K562 (cell line): ENCODE data around the gene DHX57.
"Not testable (repeated sequence)": the region's sequence is repeated elsewhere in the genome, so short reads cannot be mapped to it uniquely, and the experiment has no call there.

Experiments
- EZH2 ChIP-seq: IDR thresholded peaks from 2 replicates; pipeline ENCODE4 v1.6.1; 2012; ENCODE audit warnings: low read depth, mild to moderate bottlenecking, inconsistent platforms, low read length, borderline replicate concordance
- SP1 ChIP-seq: sonication (generic); formaldehyde crosslinking; IDR thresholded peaks from 2 replicates; pipeline ENCODE4 v1.8.1; 2022; ENCODE audit warnings: mild to moderate bottlenecking, missing genetic modification reagents
- TAF1 ChIP-seq: IDR thresholded peaks from 2 replicates; pipeline ENCODE4 v1.6.1; 2011; ENCODE audit warnings: mild to moderate bottlenecking, low read length, moderate library complexity; ENCODE audit not compliant: insufficient read depth, control insufficient read depth, severe bottlenecking; ENCODE audit errors: extremely low read depth
- TBP ChIP-seq: optimal IDR thresholded peaks from 2 replicates; pipeline ENCODE3; 2011; ENCODE audit warnings: low read depth, low read length, improper control_type of control experiment

DNA sequence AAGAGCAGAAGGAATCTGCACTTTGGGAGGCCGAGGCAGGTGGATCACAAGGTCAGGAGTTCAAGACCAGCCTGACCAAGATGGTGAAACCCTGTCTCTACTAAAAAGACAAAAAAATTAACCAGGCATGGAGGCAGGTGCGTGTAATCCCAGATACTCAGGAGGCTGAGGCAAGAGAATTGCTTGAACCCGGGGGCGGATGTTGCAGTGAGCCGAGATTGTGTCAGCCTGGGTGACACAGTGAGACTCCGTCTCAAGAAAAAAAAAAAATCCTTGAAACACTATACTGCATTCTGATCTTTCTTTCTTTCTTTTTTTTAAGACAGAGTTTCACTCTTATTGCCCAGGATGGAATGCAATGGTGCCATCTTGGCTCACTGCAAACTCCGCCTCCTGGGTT is 80.7 kb downstream of the DHX57 start:
- not testable (repeated sequence) for TF ChIP-seq EZH2, SP1, TAF1, TBP
